ENCODE measurements around the gene ERBB4. TPM values are rescaled to one million over a fixed set of nuclear protein-coding genes. Genes with fewer than 3 reads are reported as not detected.
"Not testable (repeated sequence)": the region's sequence is repeated elsewhere in the genome, so short reads cannot be mapped to it uniquely, and the experiment has no call there.

The ERBB4 gene
- total and polyA plus RNA-seq, 7 donors, result 0.07 to 7.5 (median 2.0) TPM

- intact Hi-C loops (cut with DNase I), result no loop called here
- ATAC-seq, result no peak
- WGBS, 3 donors, result 60 to 65% (median 60%) methylated on average over 3 of the region's 3 CpGs
Measured at GRCh38 chr2:211599146-211599545, 939.5 kb downstream of the ERBB4 start.

GRCh38 chr2:211598238-211598637 lies 940.4 kb downstream of the ERBB4 start:
- Histone ChIP-seq H3K4me3 (no peak overlapping the region), H3K9me3 (no peaks in the 10 kb centered on the region), H3K27me3 (ENCODE audit: insufficient read depth in 3 of 3, low read length in 2 of 3) (no peaks in the 10 kb centered on the region), H3K36me3 (ENCODE audit: insufficient read depth in 1 of 2, low read depth in 1 of 2) (no peaks in the 10 kb centered on the region), H3K4me1 (no peaks in the 10 kb centered on the region), H3K27ac (no peak overlapping the region)
- DNase-seq, result no peak
- WGBS, 3 donors, result 62 to 82% (median 75%) methylated on average over 2 of the region's 2 CpGs
- no peak for ATAC-seq
- no peak for TF ChIP-seq CTCF (IDR thresholded peaks at IDR 0.05)
- intact Hi-C loops (cut with DNase I), result no loop called here

More at GRCh38 chr2:211599146-211599545, 939.5 kb downstream of the ERBB4 start:
- no peak for TF ChIP-seq CTCF (IDR thresholded peaks at IDR 0.05)
- no peaks in the 10 kb centered on the region for H3K9me3 ChIP-seq
- no peaks in the 10 kb centered on the region for H3K36me3 ChIP-seq (ENCODE audit: insufficient read depth in 1 of 2, low read depth in 1 of 2)
- no peak for DNase-seq
- no peaks in the 10 kb centered on the region for H3K27me3 ChIP-seq (ENCODE audit: insufficient read depth in 3 of 3, low read length in 2 of 3)
- H3K4me3 ChIP-seq, result no peak overlapping the region
- no peak overlapping the region for H3K27ac ChIP-seq
- H3K4me1 ChIP-seq, result no peaks in the 10 kb centered on the region

- H3K27ac ChIP-seq; DNase-seq; H3K9me3 ChIP-seq; H3K27me3 ChIP-seq (ENCODE audit: insufficient read depth in 3 of 3, low read length in 2 of 3); H3K4me1 ChIP-seq; intact Hi-C loops (cut with DNase I); ATAC-seq; H3K4me3 ChIP-seq; H3K36me3 ChIP-seq (ENCODE audit: insufficient read depth in 1 of 2, low read depth in 1 of 2): not testable (repeated sequence)
- WGBS, 3 donors, result 26 to 33% (median 31%) methylated on average over 11 to 12 of the region's 12 CpGs
Measured at GRCh38 chr2:211592006-211592405, 946.6 kb downstream of the ERBB4 start.

- ATAC-seq (no peak), DNase-seq (no peak)
- WGBS, 3 donors, result 56 to 67% (median 60%) methylated on average over 2 of the region's 2 CpGs
- Histone ChIP-seq H3K9me3 (no peaks in the 10 kb centered on the region), H3K27ac (no peak overlapping the region), H3K36me3 (ENCODE audit: insufficient read depth in 1 of 2, low read depth in 1 of 2) (no peaks in the 10 kb centered on the region), H3K27me3 (ENCODE audit: insufficient read depth in 3 of 3, low read length in 2 of 3) (no peaks in the 10 kb centered on the region), H3K4me3 (no peak overlapping the region), H3K4me1 (no peaks in the 10 kb centered on the region)
- intact Hi-C loops (cut with DNase I), result no loop called here
- no peak for TF ChIP-seq CTCF (IDR thresholded peaks at IDR 0.05)
Measured at GRCh38 chr2:211591426-211591825, 947.2 kb downstream of the ERBB4 start.

- DNase-seq (no peak), ATAC-seq (no peak)
- H3K4me3 ChIP-seq, result no peak overlapping the region
- no peak overlapping the region for H3K27ac ChIP-seq
- H3K36me3 ChIP-seq (ENCODE audit: insufficient read depth in 1 of 2, low read depth in 1 of 2), result no peaks in the 10 kb centered on the region
- intact Hi-C loops (cut with DNase I), result no loop called here
- no peaks in the 10 kb centered on the region for H3K4me1 ChIP-seq
- TF ChIP-seq CTCF (IDR thresholded peaks at IDR 0.05), result no peak
- 89 to 93% (median 90%) methylated on average over 3 of the region's 3 CpGs for WGBS, 3 donors
- no peaks in the 10 kb centered on the region for H3K27me3 ChIP-seq (ENCODE audit: insufficient read depth in 3 of 3, low read length in 2 of 3)
- no peaks in the 10 kb centered on the region for H3K9me3 ChIP-seq
Measured at GRCh38 chr2:211568439-211568838, 970.2 kb downstream of the ERBB4 start.
